Measurements from ENCODE around the gene HSDL1.

DNA sequence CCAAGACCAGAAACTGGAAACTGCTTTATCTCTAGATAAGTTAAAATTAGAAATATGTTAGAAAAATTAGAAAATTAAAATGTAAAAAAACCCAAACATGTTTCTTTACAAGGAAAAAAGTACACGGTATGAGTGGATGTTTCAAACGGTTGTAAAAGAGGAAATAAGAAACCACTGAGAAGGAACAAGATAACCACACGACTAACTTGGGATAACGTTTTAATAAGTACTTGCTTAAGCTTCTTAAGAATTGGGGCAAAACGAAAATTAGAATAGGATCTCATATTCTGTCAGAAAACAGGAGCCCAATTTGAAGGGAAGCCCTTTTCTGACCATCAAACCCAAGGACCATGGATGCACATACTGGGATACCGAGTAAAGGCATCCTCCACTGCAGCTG lies 59.2 kb downstream of the HSDL1 start:
- TF ChIP-seq, protein P1, sequence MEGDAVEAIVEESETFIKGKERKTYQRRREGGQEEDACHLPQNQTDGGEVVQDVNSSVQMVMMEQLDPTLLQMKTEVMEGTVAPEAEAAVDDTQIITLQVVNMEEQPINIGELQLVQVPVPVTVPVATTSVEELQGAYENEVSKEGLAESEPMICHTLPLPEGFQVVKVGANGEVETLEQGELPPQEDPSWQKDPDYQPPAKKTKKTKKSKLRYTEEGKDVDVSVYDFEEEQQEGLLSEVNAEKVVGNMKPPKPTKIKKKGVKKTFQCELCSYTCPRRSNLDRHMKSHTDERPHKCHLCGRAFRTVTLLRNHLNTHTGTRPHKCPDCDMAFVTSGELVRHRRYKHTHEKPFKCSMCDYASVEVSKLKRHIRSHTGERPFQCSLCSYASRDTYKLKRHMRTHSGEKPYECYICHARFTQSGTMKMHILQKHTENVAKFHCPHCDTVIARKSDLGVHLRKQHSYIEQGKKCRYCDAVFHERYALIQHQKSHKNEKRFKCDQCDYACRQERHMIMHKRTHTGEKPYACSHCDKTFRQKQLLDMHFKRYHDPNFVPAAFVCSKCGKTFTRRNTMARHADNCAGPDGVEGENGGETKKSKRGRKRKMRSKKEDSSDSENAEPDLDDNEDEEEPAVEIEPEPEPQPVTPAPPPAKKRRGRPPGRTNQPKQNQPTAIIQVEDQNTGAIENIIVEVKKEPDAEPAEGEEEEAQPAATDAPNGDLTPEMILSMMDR (IDR thresholded peaks at IDR 0.05 in 2 of 3, conservative IDR thresholded peaks at IDR 0.05 in 1 of 3; ENCODE audit: borderline replicate concordance in 1 of 3, insufficient read depth in 1 of 3, low read depth in 2 of 3, low read length in 2 of 3): no peak
- TF ChIP-seq SIN3A (IDR thresholded peaks at IDR 0.05; ENCODE audit: low read depth) (no peak), SRF (IDR thresholded peaks at IDR 0.05; ENCODE audit: low read depth) (no peak), TCF7L2 (IDR thresholded peaks at IDR 0.05; ENCODE audit: borderline replicate concordance, extremely low read depth, insufficient read depth, insufficient read length) (no peak), SP1 (IDR thresholded peaks at IDR 0.05; ENCODE audit: low read depth) (no peak), EZH2 (IDR thresholded peaks at IDR 0.05) (no peak)
- TF ChIP-seq, protein P2, sequence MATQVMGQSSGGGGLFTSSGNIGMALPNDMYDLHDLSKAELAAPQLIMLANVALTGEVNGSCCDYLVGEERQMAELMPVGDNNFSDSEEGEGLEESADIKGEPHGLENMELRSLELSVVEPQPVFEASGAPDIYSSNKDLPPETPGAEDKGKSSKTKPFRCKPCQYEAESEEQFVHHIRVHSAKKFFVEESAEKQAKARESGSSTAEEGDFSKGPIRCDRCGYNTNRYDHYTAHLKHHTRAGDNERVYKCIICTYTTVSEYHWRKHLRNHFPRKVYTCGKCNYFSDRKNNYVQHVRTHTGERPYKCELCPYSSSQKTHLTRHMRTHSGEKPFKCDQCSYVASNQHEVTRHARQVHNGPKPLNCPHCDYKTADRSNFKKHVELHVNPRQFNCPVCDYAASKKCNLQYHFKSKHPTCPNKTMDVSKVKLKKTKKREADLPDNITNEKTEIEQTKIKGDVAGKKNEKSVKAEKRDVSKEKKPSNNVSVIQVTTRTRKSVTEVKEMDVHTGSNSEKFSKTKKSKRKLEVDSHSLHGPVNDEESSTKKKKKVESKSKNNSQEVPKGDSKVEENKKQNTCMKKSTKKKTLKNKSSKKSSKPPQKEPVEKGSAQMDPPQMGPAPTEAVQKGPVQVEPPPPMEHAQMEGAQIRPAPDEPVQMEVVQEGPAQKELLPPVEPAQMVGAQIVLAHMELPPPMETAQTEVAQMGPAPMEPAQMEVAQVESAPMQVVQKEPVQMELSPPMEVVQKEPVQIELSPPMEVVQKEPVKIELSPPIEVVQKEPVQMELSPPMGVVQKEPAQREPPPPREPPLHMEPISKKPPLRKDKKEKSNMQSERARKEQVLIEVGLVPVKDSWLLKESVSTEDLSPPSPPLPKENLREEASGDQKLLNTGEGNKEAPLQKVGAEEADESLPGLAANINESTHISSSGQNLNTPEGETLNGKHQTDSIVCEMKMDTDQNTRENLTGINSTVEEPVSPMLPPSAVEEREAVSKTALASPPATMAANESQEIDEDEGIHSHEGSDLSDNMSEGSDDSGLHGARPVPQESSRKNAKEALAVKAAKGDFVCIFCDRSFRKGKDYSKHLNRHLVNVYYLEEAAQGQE (IDR thresholded peaks at IDR 0.05; ENCODE audit: low read depth): no peak

Measured in HCT116 (cell line).